OCI-LY7 (cell line): ENCODE measurements around the gene BRD9.

Source experiments
- EZH2phosphoT487 ChIP-seq: fragments of 200-600 bp; sonication (generic); IDR thresholded peaks from 2 replicates; pipeline ENCODE4 v1.6.1; 2018; ENCODE audit warnings: low read depth, borderline replicate concordance, mild to moderate bottlenecking, mixed run types, antibody characterized with exemption, low read length, moderate library complexity, mixed read lengths
- TF ChIP-seq, protein P1 (sequence below): fragments of 200-600 bp; sonication (generic); conservative IDR thresholded peaks from 2 replicates; pipeline ENCODE4 v1.5.1; 2014; ENCODE audit warnings: mild to moderate bottlenecking, antibody characterized with exemption, low read length, moderate library complexity, mixed read lengths

DNA sequence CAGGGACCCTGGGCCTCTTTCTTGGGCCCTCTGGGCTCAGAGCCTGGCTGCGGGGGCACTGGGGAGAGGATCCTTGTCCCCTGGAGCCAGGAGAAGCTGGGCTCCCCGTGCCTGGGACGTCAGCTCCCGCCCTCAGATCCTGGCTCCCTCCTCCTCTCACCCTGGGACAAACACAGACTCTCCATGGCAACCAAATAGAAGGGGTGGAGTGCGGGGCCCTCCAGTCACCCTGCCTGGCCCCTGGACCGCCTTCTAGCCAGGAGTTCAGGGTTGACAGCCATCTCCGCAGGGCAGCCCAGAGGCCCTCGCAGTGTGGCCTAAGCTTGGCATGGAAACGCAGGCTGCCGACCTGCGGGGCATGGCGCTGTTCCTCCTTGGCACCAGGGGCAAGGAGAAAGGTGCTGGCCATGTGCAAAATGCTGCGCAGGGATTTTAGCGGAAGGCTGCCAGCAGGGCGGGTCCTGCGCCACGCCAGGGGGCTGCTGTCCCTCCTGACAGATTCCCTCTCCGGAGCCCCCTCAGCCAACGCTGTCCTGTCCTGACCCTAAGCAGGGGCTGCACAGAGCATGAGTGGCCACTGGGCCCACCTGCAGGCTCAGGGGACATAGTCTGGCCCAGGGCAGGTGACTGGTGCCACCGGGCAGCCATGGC lies 42.8 kb downstream of the BRD9 start:
- TF ChIP-seq, protein P1, sequence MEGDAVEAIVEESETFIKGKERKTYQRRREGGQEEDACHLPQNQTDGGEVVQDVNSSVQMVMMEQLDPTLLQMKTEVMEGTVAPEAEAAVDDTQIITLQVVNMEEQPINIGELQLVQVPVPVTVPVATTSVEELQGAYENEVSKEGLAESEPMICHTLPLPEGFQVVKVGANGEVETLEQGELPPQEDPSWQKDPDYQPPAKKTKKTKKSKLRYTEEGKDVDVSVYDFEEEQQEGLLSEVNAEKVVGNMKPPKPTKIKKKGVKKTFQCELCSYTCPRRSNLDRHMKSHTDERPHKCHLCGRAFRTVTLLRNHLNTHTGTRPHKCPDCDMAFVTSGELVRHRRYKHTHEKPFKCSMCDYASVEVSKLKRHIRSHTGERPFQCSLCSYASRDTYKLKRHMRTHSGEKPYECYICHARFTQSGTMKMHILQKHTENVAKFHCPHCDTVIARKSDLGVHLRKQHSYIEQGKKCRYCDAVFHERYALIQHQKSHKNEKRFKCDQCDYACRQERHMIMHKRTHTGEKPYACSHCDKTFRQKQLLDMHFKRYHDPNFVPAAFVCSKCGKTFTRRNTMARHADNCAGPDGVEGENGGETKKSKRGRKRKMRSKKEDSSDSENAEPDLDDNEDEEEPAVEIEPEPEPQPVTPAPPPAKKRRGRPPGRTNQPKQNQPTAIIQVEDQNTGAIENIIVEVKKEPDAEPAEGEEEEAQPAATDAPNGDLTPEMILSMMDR, result no peak
- no peak for TF ChIP-seq EZH2phosphoT487
